Right lobe of liver (tissue), 4 donors: ENCODE data around the gene ELANE.

Experiments used
- CTCF ChIP-seq, 4 donors: fragments of 200-600 bp in 3 of 4; fragments of 450-650 bp in 1 of 4; IDR thresholded peaks; one replicate each; pipeline versions ENCODE4 v1.5.1 to v1.8.0; 2016 to 2022; ENCODE audit warnings: antibody characterized with exemption in 4 of 4, mild to moderate bottlenecking in 2 of 4
- POLR2A ChIP-seq: fragments of 450-650 bp; IDR thresholded peaks from one replicate; pipeline ENCODE4 v1.6.1; 2017; ENCODE audit warnings: antibody characterized with exemption, mild to moderate bottlenecking
- donor health status: DM: no; HTN: no; CAD: no.
- donor health status: DM: no; HTN: no; CAD: no.
- donor health status: DM: no; HTN: yes; CAD: no.

- no peak for TF ChIP-seq CTCF (IDR thresholded peaks at IDR 0.05)
- no peak for TF ChIP-seq POLR2A
Observed at GRCh38 chr19:902093-902370, 49.9 kb downstream of the ELANE start.
